Left ventricle myocardium inferior (tissue), 1 donor: ENCODE results near the gene GPR34. TPM values are rescaled to one million over a fixed set of nuclear protein-coding genes. Genes with fewer than 3 reads are reported as not detected.
"Not testable (repeated sequence)": the region's sequence is repeated elsewhere in the genome, so short reads cannot be mapped to it uniquely, and the experiment has no call there.

Experiments used
- DNase-seq: peaks from one replicate; pipeline ENCODE4 v3.0.0-alpha.2; 2020
- H3K27ac ChIP-seq: fragments of 200-600 bp; replicated peaks from 2 replicates; pipeline ENCODE4 v1.8.0; 2021
- H3K27me3 ChIP-seq: fragments of 200-600 bp; 2 replicates; pipeline ENCODE4 v1.8.0; 2021; ENCODE audit warnings: low read depth
- H3K36me3 ChIP-seq: fragments of 200-600 bp; 2 replicates; pipeline ENCODE4 v1.8.0; 2021
- H3K4me1 ChIP-seq: fragments of 200-600 bp; 2 replicates; pipeline ENCODE4 v1.8.0; 2021
- H3K4me3 ChIP-seq: fragments of 200-600 bp; 2 replicates; pipeline ENCODE4 v1.8.0; 2021; ENCODE audit warnings: mild to moderate bottlenecking, moderate library complexity
- H3K9me3 ChIP-seq: fragments of 200-600 bp; replicated peaks from 2 replicates; pipeline ENCODE4 v1.8.0; 2021
- intact Hi-C: fragments of 100-400 bp; cut with micrococcal nuclease; formaldehyde crosslinking; loops from one replicate; pipeline ENCODE4 v1.11.0; 2022
- total RNA-seq: library from RNA; stranded (reverse); fragmentation: NEBNext Ultra II Directional; extraction: Animal tissue kit (Norgen Biotek cat#: 25700); gene quantifications from one replicate; pipeline ENCODE4 v1.2.1, GENCODE V29; 2021
- TF ChIP-seq, protein P1 (sequence below): fragments of 200-600 bp; IDR thresholded peaks from 2 replicates; pipeline ENCODE4 v1.8.0; 2021; ENCODE audit warnings: antibody characterized with exemption, mild to moderate bottlenecking, borderline replicate concordance
- donor health status: DM: no; HTN: yes; CAD: no; lungs with severe emphysema.

The GPR34 gene
- total RNA-seq, 1 donor from 2014 or later = 6.2 TPM

DNA sequence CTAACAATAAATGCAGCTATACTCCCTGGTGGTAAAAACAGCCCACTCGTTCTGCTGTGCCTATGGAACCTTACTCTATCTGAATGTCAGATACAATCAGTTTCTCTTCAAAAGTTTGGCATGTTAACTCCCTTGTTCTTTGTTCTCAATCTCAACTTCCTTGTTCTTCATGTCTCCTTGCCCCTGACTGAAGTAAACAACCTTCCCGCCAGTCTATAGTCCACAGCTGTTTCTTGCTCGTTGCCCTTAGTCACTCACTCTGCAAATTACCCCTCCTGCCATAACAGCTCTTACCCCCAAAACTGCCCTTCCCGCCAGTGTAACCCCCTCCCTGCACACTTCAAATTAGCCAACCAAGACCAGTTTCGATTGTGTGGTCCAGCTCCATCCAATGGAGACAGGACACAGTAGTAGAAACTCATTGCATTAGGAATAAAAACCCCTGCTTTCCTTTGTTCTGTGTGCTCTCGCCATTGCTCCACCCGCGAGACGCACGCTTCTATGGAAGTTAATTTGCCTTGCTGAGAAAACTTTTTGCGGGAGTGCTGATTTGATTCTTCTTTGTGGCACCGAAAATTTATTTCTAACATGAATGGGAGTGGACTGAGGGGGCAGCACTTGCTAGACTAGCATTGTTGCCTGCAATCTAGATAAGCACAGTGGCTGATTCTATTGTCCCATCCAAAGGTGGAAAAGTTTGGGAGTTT, 28.1 kb downstream of the GPR34 start:
- intact Hi-C loops = no loop called here
- Histone ChIP-seq H3K4me3 (no peak overlapping the region), H3K27ac (no peak overlapping the region), H3K9me3 (no peaks in the 10 kb centered on the region), H3K36me3 (no peaks in the 10 kb centered on the region), H3K27me3 (no peaks in the 10 kb centered on the region), H3K4me1 (no peaks in the 10 kb centered on the region)
- TF ChIP-seq, protein P1, sequence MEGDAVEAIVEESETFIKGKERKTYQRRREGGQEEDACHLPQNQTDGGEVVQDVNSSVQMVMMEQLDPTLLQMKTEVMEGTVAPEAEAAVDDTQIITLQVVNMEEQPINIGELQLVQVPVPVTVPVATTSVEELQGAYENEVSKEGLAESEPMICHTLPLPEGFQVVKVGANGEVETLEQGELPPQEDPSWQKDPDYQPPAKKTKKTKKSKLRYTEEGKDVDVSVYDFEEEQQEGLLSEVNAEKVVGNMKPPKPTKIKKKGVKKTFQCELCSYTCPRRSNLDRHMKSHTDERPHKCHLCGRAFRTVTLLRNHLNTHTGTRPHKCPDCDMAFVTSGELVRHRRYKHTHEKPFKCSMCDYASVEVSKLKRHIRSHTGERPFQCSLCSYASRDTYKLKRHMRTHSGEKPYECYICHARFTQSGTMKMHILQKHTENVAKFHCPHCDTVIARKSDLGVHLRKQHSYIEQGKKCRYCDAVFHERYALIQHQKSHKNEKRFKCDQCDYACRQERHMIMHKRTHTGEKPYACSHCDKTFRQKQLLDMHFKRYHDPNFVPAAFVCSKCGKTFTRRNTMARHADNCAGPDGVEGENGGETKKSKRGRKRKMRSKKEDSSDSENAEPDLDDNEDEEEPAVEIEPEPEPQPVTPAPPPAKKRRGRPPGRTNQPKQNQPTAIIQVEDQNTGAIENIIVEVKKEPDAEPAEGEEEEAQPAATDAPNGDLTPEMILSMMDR = no peak
- DNase-seq = no peak

DNA sequence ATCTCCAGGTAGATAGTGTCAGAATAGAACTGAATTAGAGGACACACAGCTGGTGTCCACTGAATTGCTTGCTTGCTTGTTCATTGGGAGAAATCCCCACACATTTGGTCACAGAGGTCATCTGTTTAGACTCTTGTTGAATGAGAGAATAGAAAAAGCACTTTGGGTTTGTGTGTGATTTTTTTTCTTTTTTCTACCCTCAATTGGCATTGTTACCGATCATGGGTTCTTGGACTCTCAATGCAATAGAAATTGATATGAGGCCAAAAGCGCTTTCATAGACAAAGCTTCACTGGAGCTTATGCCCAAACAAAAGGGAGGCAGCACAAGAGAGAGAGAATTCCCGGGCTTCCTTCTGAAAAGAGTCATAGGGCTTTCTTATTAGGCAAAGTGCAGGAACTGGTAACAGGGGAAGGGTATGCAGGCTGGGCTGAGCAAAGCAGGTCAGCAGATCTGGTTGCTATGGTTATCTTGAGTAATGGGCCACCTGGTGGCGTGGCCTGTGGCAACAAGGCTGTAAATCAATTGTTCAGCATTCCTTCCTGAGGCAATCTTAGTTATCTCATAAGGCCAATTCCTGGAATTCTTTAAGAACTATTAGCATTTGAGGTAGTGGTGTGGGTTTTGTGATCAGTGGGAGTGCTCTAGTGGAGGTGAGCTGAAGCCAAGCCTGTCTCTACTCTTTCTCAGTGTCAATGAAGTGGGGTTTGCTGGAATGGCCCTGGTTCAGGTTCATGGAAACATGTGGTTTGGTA, 29.9 kb downstream of the GPR34 start:
- TF ChIP-seq, protein P1 = no peak
- H3K4me3 ChIP-seq = no peak overlapping the region
- H3K36me3 ChIP-seq = no peaks in the 10 kb centered on the region
- no peak overlapping the region for H3K27ac ChIP-seq
- H3K27me3 ChIP-seq = no peaks in the 10 kb centered on the region
- no peak for DNase-seq
- no peaks in the 10 kb centered on the region for H3K9me3 ChIP-seq
- intact Hi-C loops = no loop called here
- H3K4me1 ChIP-seq = no peaks in the 10 kb centered on the region

- H3K36me3 ChIP-seq, H3K9me3 ChIP-seq, H3K4me1 ChIP-seq, DNase-seq, H3K27ac ChIP-seq, H3K4me3 ChIP-seq, intact Hi-C loops, H3K27me3 ChIP-seq: not testable (repeated sequence)
These were observed 30.8 kb downstream of the GPR34 start for GRCh38 chrX:41719610-41720009.

DNA sequence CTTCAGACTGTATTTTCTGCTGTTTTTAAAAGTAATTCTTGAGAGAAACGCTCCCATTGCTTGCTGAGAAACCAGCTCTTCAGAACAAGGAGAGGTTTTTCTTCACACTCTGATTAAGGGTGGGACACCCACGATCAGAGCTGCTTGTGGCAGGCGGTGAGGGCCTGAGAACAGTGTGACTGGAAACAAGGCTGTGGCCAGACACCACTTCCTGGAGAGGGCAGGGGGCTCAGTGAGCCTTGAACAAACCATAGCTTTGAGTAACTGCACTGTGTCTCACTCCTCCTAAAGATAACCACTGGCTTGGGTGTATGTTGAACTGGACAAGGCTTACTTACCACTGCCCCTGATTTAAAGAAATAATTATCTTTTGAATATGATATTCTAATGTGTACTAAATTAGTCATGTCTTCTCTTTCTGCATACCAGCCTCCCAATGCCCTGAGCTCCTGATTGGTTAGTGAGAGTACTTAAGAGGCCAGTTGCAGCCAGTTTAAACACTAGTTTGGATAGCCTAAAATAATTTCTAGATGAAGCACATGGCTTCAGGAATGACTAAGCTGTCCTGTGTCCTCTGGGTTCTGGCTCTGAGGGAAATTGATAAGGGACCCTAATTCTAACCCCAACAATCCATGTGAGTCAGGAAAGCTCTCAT, 31.5 kb downstream of the GPR34 start:
- intact Hi-C loops = no loop called here
- Histone ChIP-seq H3K27me3 (no peaks in the 10 kb centered on the region), H3K27ac (no peak overlapping the region)

DNA sequence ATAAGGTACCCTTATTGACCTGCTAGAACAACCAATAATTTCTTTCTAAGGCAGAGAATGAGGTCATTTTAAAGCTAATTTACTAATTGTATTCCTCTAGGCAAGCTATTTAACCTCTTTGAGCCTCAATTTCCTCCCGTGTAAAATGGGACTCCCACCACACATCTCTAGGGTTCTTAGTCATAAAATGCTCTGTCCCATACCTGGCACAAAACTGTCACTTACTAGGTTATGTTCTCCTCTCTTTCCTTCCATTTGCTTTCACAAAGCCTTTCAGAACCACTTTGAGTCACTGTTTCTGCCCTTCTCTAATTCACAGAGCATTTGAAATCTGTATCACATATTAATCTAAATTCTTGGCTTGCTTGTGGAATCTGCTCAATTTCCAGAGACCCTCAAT, 32.8 kb downstream of the GPR34 start:
- no peak for DNase-seq
- no peaks in the 10 kb centered on the region for H3K27me3 ChIP-seq
- H3K4me3 ChIP-seq = no peak overlapping the region
- intact Hi-C loops = no loop called here
- no peaks in the 10 kb centered on the region for H3K9me3 ChIP-seq
- H3K36me3 ChIP-seq = no peaks in the 10 kb centered on the region
- no peak overlapping the region for H3K27ac ChIP-seq
- H3K4me1 ChIP-seq = no peaks in the 10 kb centered on the region
- TF ChIP-seq, protein P1 = no peak

More for the DNA sequence above, 31.5 kb downstream of the GPR34 start:
- Histone ChIP-seq H3K4me3 (no peak overlapping the region), H3K9me3 (no peaks in the 10 kb centered on the region), H3K4me1 (no peaks in the 10 kb centered on the region), H3K36me3 (no peaks in the 10 kb centered on the region)
- no peak for DNase-seq
- TF ChIP-seq, protein P1 = no peak
